Activated CD4-positive, alpha-beta T cell treated with anti-CD3 and anti-CD28 coated beads for 4 hours (primary cell): Measurements from ENCODE around the gene NPHP4.

Experiments
- DNase-seq, 2 donors: peaks; one replicate each; pipeline ENCODE4 v3.0.0-alpha.2; 2020

NPHP4 gene

DNA sequence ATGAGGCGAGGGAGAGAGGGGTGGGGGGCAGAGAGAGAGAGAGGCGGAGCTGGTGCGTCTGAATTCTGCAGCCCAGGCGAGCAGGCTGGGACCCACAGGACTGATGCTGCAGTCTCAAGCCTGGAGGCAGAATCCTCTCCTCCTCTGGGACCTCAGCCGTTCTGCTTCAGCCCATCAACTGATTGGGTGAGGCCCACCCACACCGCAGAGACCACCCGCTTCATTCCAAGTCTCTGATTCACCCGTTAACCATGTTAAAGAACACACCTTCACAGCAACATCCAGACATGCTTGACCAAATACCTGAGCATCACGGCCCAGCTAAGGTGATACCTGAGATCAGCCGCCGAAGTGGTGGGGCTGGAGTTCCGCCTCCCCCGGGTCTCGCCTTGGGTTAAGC is 147.8 kb downstream of the NPHP4 start:
- DNase-seq: no peak

DNA sequence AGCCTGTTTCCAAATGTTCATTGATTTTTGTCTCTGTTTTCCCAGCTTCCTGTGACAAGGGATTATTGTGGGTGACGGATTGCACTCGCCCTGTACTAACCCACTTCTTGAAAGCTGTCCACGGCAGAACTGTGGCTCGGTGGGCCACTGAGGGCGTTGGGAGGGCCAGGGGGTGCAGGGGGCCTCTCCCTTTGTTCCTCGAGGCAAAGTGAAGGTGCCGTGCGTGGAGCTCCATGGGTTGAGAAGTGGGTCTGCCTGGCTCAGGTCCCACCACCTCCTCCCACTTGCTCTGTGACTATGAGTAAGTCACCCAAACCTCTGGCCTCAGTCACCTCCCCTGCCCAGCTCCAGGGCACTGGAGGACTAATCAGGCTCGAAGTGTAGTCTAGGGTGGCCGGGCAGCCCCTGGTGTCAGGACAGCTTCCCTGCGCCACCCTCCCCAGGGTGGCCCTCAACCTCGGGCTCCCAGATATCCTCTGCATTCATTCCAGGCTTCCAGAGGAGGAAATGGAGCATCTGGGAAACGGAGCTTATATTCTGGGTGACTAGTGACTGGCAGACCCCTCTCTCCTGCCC is 148.6 kb downstream of the NPHP4 start:
- no peak for DNase-seq

- no peak for DNase-seq
These were observed 149.5 kb downstream of the NPHP4 start for GRCh38 chr1:5842679-5843078.

DNA sequence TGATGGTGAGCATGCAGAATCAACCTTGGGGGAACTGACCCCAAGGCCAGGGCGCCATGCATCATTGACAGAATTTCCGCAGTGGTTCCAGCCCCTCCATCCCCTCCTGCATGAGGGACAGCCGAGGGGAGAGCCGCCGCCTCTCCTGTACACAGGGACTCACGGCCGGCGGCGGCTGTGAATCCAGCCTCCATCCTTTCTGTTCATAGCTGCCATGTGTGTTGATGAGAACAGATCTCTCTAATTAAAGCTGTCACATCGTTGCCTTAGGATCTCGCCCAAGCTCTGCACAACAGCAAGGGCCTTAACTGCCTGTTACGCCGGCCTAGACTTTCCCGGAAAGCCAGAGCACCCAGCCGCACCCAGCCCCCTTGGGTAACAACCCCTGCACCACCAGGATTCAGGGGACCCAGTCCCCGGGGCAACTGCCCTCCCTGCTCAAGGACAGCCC is 151.6 kb downstream of the NPHP4 start:
- no peak for DNase-seq

GRCh38 chr1:5839881-5840550 is 152.2 kb downstream of the NPHP4 start:
- no peak for DNase-seq

- no peak for DNase-seq
These were observed 152.9 kb downstream of the NPHP4 start for GRCh38 chr1:5839161-5839880.

- DNase-seq: no peak
These were observed 154.1 kb downstream of the NPHP4 start for GRCh38 chr1:5837976-5838653.

- DNase-seq: no peak
These were observed 155.3 kb downstream of the NPHP4 start for GRCh38 chr1:5836776-5837440.

- no peak for DNase-seq
These were observed 157.1 kb downstream of the NPHP4 start for GRCh38 chr1:5835179-5835562.

GRCh38 chr1:5834477-5835178 is 157.6 kb downstream of the NPHP4 start:
- no peak for DNase-seq

DNA sequence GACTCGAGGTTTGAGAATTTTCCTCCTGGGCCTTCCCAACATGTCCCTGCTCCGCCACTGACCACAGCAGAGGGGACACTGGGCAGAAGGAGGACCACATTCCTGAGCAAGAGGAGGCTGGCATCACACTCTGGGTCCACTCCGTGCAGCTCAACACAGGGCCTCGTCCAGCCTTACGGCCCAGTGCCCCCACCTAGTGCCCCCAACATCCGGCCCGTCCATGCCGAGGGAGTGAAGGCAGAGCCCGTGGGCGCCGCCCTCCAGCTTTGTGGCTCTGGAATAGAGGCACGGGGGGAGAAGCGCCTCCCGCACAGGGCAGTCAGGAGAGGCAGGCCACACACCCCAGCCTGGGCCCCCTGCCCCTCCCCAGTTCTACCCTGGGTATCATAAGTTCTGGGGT is 158.3 kb downstream of the NPHP4 start:
- no peak for DNase-seq

DNA sequence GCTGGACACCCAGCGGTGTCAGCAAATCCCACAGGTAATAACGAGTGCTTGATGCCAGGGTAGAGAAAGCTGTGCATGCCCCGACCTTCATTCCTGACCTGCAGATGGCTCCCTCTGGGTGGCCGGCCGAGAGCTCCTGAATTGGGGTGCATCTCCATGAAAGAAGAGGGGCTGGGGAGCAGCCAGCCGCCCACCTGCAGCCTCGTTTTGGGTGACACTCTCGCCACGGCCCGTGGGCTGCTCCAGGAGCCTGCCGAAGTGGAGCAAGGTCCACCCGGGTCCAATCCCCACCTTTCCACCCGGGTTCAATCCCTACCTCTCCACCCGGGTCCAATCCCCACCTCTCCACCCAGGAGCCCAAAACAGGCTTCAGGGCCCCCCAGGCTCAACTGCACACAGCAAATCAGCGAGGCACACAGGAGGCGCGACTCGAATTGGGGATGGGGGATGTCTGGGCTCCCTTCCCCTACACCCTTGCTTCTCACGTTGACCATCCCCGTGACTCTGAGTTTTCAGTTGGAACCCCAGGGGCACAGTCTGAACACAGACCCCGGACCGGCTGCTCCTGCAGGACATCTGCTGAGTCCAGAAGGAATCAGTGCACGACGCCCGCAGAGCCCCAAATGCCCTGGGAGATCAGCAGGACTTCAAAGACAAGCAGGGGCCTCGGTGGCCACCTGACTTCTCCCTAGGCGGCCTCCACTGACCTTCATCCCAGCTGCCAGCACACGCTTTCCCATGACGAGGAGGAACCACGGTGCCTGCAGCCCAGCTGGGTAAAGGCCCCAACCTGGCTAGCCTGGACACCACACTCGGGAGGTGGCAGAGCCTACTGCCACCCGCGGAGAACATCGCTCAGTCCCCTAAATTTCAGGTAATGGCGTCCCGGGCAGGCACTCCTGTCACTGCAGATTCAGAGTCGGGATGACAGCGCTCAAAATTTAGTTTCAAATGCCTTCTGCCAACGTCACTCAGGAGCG is 159.0 kb downstream of the NPHP4 start:
- no peak for DNase-seq

DNA sequence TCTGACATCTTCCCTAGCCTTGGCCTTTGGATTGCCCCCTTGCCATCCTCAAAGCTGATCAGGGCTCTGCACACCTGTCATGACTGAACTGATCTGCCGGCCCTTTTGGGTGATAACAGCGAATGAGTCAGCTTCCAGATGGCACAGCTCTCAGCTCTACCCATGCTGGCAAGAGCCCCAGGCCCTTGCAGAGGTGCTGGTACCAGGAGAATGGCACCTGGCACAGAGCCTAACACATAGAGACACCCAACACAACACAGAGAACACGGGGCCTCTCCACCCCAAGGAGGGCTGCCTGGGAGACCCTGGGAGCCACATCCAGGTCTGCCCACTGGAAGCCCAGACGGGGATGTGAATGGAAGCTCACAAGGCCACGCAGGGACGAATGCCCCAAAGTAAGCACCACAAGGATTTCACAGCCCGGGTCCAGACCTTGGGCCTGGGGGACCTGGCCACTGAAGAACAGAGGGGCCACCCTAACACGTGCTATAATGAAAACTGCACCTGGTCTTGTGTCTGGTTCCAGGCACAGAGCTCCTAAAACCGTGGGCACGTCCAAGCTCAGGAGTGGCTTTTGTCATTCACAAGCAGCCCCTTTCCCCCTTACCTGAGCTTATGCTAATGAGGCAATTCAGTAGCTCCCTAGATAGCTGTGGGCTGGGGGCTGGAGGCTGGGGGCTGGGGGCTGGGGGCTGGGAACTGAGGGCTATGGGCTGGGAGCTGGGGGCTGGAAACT is 160.5 kb downstream of the NPHP4 start:
- no peak for DNase-seq

GRCh38 chr1:5830771-5831599 is 161.2 kb downstream of the NPHP4 start:
- DNase-seq: no peak

DNA sequence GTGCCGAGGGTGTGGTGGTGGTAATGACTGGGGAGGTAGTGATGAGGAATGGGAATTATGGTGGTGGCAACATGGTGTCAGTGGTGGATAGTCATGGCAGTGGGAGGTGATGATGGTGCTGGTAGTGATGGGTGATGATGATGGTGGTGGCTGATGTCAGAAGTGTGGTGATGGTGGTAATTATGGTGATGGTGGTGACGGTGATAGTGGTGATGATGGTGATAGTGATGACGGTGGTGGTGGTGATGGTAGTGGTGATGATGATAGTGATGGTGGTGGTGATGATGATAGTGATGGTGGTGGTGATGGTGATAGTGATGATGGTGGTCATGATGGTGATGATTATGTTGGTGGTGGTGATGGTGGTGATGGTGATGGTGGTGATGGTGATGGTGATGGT is 162.8 kb downstream of the NPHP4 start:
- no peak for DNase-seq

DNA sequence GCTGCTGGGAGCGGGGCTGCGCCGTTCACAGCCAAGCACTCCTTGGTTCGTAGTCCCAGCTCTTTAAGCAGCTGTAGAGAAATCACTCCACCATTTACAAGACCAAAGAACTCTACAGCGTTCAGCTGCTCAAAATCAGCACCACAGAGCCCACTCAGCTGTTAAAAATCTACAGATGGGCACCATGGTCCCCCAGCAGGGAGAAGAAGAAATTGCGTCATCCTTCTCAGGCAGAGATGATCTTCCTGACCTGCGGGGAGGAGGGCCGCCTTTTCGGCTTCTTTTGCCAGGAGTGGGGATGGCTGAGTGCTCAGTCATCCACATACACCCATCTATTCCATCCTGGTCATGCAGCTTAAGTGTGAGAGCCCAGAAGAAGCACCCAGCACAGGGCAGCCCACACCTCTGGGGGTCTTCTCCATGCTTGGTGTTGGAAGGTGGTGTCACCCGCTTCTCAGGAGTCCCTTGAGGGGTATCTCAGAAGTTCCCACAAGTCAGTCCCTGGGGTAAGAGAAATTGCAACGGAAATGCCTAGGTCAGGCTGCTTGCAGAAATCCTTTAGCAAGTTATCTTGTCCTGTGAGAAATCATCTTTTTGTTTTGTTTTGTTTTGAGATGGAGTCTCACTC is 163.8 kb downstream of the NPHP4 start:
- no peak for DNase-seq

DNA sequence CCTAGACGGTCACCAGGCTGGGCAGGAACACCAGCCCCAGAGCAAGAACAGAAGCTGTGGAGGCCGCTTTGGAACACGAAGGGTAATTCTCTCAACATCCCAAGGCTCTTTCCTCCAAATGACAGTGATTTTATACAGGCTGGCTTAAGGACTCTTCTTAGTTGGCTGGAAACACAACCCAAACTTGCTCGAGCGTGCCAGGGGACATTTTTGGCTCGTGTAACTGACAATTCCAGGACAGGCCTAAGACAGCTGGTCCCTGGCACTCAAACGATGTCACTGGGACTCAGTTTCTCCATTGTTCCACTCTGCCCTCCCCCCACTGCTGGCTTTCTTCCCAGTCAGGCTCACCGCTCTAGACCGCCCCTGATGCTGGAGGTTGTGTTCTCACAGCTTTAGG is 164.7 kb downstream of the NPHP4 start:
- no peak for DNase-seq

DNA sequence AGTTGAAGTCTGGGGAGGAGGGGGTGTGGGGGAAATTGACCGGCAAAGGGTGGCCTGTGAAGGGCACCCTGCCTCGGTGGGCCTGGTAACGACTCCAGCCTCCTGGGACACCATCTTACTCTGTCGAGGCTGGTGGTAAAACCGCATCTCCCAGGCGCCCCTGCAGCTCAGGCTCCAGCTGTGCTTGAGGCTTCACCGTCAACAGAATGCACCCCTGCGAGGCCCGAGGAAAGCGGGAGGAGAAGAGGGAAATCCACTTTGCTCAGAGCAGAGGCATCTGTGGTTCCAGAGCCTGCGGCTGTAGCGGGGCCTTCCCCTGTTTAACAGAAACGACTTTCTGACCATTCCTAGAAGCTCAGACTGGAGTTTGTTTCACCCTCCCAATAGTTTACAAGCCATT is 165.6 kb downstream of the NPHP4 start:
- DNase-seq: no peak

GRCh38 chr1:5822726-5823125 is 169.5 kb downstream of the NPHP4 start:
- no peak for DNase-seq
